ENCODE results near the gene ITGA5.
A peak's percentile ranks its signal among the peaks of the same experiment; 100 is the strongest.

Gene ITGA5

GRCh38 chr12:54419088-54419887, at the start of gene ITGA5:
ITGA5 (minus strand) TSS chr12:54419266; CDS start chr12:54419198, 68 bp downstream.
- Histone ChIP-seq H3K27me3 (ENCODE audit: low read depth, low read length) (peaks cover 45% of the 10 kb centered on the region), H4K20me1 (ENCODE audit: insufficient read depth, low read length) (no peaks in the 10 kb centered on the region), H3K4me3 (ENCODE audit: low read length) (peak within 1 kb of the TSS; percentile 52), H3K36me3 (replicated peaks; ENCODE audit: low read depth, low read length) (no peaks in the 10 kb centered on the region), H3K9ac (ENCODE audit: low read length) (no peak within 1 kb of the TSS), H3K27ac (ENCODE audit: low read length) (no peak within 1 kb of the TSS), H3K9me3 (ENCODE audit: insufficient read depth, low read length) (no peaks in the 10 kb centered on the region), H3K4me2 (ENCODE audit: low read length) (peak within 1 kb of the TSS; percentile 48), H3K4me1 (ENCODE audit: low read length) (no peaks in the 10 kb centered on the region), H3K79me2 (ENCODE audit: low read length) (no peaks in the 10 kb centered on the region), H2AFZ (ENCODE audit: low read depth, low read length) (peak within 1 kb of the TSS; percentile 39; the same call in 1 of the 2 replicates)
- TF ChIP-seq, protein P1, sequence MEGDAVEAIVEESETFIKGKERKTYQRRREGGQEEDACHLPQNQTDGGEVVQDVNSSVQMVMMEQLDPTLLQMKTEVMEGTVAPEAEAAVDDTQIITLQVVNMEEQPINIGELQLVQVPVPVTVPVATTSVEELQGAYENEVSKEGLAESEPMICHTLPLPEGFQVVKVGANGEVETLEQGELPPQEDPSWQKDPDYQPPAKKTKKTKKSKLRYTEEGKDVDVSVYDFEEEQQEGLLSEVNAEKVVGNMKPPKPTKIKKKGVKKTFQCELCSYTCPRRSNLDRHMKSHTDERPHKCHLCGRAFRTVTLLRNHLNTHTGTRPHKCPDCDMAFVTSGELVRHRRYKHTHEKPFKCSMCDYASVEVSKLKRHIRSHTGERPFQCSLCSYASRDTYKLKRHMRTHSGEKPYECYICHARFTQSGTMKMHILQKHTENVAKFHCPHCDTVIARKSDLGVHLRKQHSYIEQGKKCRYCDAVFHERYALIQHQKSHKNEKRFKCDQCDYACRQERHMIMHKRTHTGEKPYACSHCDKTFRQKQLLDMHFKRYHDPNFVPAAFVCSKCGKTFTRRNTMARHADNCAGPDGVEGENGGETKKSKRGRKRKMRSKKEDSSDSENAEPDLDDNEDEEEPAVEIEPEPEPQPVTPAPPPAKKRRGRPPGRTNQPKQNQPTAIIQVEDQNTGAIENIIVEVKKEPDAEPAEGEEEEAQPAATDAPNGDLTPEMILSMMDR (IDR thresholded peaks at IDR 0.05; ENCODE audit: low read depth, low read length), result no peak
- TF ChIP-seq EZH2phosphoT487 (IDR thresholded peaks at IDR 0.05; ENCODE audit: low read depth), result no peak

DNA sequence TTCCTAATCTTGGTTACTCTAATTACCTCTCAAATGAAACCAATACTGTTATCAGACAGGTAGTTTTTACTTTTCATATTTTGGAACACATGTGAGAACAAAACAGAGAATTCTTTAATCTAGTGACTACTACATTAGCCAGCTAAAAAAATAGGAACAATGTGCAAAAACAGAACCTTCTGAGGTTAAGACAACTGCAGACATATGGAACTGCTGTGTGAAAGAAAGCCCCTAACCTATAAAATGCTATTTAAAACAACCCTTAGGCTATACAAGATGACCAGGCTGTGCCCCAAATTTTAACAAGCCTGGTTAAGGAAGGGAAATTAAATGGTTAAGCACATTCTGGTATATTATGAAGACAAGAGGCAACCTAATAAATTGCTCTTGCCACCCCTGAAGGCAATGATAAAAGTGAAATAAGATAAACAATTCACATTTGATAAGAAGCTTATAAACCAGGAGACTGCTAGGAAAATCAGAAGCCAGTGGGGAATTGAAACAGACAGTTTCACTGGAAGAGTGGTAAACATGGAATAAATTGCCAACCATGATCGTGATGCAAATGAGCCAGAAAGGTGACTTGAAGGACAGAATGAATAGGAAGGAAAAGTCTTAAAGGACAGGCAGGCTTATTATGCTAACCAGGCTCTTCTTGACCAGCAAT, 46.9 kb upstream of the ITGA5 start:
- H3K9ac ChIP-seq (ENCODE audit: low read length), result no peak overlapping the region
- no peaks in the 10 kb centered on the region for H3K9me3 ChIP-seq (ENCODE audit: insufficient read depth, low read length)
- H3K4me1 ChIP-seq (ENCODE audit: low read length), result peaks cover 13% of the 10 kb centered on the region
- no peak overlapping the region for H3K4me3 ChIP-seq (ENCODE audit: low read length)
- H3K79me2 ChIP-seq (ENCODE audit: low read length), result no peaks in the 10 kb centered on the region
- no peaks in the 10 kb centered on the region for H4K20me1 ChIP-seq (ENCODE audit: insufficient read depth, low read length)
- no peak overlapping the region for H2AFZ ChIP-seq (ENCODE audit: low read depth, low read length)
- no peak overlapping the region for H3K27ac ChIP-seq (ENCODE audit: low read length)
- H3K36me3 ChIP-seq (replicated peaks; ENCODE audit: low read depth, low read length), result no peaks in the 10 kb centered on the region
- H3K27me3 ChIP-seq (ENCODE audit: low read depth, low read length), result peaks cover 7% of the 10 kb centered on the region; the same call in 1 of the 2 replicates
- H3K4me2 ChIP-seq (ENCODE audit: low read length), result no peak overlapping the region
- TF ChIP-seq, protein P1 (IDR thresholded peaks at IDR 0.05; ENCODE audit: low read depth, low read length), result no peak
- no peak for TF ChIP-seq EZH2phosphoT487 (IDR thresholded peaks at IDR 0.05; ENCODE audit: low read depth)

GRCh38 chr12:54463484-54463883, 44.4 kb upstream of the ITGA5 start:
- Histone ChIP-seq H3K4me2 (ENCODE audit: low read length) (no peak overlapping the region), H3K9ac (ENCODE audit: low read length) (no peak overlapping the region), H2AFZ (ENCODE audit: low read depth, low read length) (no peak overlapping the region), H3K4me3 (ENCODE audit: low read length) (no peak overlapping the region), H3K27me3 (ENCODE audit: low read depth, low read length) (peaks cover 7% of the 10 kb centered on the region; the same call in 1 of the 2 replicates), H3K9me3 (ENCODE audit: insufficient read depth, low read length) (no peaks in the 10 kb centered on the region), H4K20me1 (ENCODE audit: insufficient read depth, low read length) (no peaks in the 10 kb centered on the region), H3K79me2 (ENCODE audit: low read length) (no peaks in the 10 kb centered on the region), H3K36me3 (replicated peaks; ENCODE audit: low read depth, low read length) (peaks cover 3% of the 10 kb centered on the region), H3K4me1 (ENCODE audit: low read length) (peaks cover 13% of the 10 kb centered on the region), H3K27ac (ENCODE audit: low read length) (no peak overlapping the region)
- TF ChIP-seq EZH2phosphoT487 (IDR thresholded peaks at IDR 0.05; ENCODE audit: low read depth), result no peak
- TF ChIP-seq, protein P1 (IDR thresholded peaks at IDR 0.05; ENCODE audit: low read depth, low read length), result no peak

- H3K9me3 ChIP-seq (ENCODE audit: insufficient read depth, low read length), result no peaks in the 10 kb centered on the region
- no peaks in the 10 kb centered on the region for H3K79me2 ChIP-seq (ENCODE audit: low read length)
- H3K27ac ChIP-seq (ENCODE audit: low read length), result no peak overlapping the region
- H3K9ac ChIP-seq (ENCODE audit: low read length), result no peak overlapping the region
- no peaks in the 10 kb centered on the region for H4K20me1 ChIP-seq (ENCODE audit: insufficient read depth, low read length)
- H3K36me3 ChIP-seq (replicated peaks; ENCODE audit: low read depth, low read length), result peaks cover 3% of the 10 kb centered on the region
- no peak overlapping the region for H3K4me3 ChIP-seq (ENCODE audit: low read length)
- peaks cover 7% of the 10 kb centered on the region; the same call in 1 of the 2 replicates for H3K27me3 ChIP-seq (ENCODE audit: low read depth, low read length)
- H3K4me1 ChIP-seq (ENCODE audit: low read length), result peaks cover 13% of the 10 kb centered on the region
- H3K4me2 ChIP-seq (ENCODE audit: low read length), result no peak overlapping the region
- TF ChIP-seq EZH2phosphoT487 (IDR thresholded peaks at IDR 0.05; ENCODE audit: low read depth), result no peak
- TF ChIP-seq, protein P1 (IDR thresholded peaks at IDR 0.05; ENCODE audit: low read depth, low read length), result no peak
- H2AFZ ChIP-seq (ENCODE audit: low read depth, low read length), result no peak overlapping the region
Observed at GRCh38 chr12:54463034-54463433, 44.0 kb upstream of the ITGA5 start.
